GM21367 (cell line): ENCODE results near the gene PLCB2.

Experiments used
- ATAC-seq: cut with Tn5 transposase; IDR thresholded peaks from one replicate; pipeline ENCODE4 v1.9.1; 2021; ENCODE audit not compliant: unreplicated experiment

PLCB2 gene

DNA sequence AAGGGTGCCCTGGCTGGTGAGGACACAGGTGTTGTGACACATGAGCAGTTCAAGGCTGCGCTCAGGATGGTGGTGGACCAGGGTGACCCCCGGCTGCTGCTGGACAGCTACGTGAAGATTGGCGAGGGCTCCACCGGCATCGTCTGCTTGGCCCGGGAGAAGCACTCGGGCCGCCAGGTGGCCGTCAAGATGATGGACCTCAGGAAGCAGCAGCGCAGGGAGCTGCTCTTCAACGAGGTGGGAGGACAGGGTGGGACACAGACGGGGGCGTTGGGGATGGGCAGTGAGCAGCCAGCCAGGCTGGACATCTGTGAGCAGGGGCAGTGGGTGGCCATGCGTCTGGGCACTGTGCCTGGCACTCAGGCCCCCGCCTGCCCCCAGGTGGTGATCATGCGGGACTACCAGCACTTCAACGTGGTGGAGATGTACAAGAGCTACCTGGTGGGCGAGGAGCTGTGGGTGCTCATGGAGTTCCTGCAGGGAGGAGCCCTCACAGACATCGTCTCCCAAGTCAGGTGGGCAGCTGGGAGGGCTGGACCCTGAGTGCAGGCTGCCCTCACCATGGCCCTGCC lies 35.2 kb downstream of the PLCB2 start:
- ATAC-seq = no peak

DNA sequence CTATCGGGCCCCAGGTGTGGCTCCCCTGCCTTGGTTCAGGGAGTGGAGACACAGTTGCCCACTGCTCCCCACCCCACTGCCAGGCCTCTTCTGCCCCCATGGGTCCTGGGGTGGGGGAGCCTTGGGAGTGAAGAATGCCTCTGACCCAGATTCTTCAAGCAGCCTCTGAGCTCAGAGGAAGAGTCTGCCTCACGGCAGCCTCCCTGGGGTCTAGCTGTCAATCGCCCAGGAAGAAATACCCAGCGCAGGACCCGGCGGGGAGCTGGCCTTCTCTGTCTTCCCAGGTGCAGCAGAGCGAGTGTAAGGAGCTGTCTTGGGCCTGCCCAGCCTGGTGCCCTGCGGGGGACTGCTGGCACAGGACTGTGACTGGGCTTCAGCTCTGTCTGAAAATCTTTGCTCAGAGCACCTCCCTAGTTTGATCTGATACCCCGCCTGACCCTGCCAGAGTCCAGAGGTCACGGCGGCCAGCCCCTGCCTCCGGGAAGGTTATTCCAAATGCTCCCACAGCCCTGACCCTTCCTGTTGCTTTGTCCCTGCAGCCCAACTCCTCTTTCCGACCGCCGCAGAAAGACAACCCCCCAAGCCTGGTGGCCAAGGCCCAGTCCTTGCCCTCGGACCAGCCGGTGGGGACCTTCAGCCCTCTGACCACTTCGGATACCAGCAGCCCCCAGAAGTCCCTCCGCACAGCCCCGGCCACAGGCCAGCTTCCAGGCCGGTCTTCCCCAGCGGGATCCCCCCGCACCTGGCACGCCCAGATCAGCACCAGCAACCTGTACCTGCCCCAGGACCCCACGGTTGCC lies 35.9 kb downstream of the PLCB2 start:
- ATAC-seq = no peak

DNA sequence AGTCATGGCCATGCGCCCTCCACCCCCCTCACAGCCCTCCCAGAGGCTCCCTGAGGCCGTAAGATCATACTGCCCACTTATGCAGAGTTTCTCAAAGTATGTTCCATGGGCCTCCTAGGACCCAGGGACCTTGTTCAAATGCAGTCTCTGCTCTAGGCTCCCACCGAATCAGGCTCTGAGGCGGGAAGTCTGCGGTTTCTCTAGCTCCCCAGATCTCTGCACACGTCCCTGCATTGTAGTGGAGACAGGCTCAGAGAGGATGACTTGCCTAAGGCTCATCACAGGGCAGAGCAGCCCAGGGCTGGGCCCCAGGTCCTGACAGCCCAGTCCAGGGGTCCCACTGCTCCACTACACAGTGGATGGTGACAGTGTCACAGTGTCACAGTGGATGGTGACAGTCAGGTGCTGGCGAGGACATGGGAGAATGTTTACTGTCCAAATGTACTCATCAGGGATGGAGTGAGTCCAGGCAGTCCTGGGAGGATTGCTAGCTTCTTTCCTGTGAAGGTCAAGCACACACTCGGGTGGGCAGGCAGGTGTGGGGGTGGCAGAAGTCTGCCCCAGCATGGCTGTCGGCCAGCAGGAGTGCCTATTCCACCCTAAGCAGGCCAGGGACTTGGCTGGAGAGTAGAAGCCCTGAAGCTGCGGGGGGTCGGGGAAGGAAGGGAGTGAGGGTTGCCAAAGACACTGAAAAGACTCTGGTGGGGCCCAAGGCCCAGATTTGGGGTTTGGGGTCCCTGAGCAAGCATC lies 37.3 kb downstream of the PLCB2 start:
- ATAC-seq = no peak

DNA sequence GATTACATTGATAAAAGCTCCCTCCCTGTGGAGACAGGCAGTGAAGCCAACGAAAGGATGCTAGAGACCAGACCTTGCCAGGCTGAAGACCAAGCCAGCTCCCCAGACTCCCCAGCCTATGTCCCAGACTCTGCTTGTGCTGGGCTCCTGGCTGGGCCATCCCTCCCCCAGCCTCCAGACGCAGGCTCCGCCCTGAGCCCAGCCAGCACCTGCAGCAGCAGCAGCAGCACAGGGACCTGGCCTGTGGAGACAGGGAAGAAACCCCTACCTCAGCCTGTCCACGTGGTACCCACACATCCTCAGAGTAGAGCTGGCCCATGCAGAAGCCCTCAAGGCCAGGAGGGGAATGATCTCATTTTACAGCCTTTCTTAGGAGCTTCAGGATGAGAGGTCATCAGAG lies 38.1 kb downstream of the PLCB2 start:
- no peak for ATAC-seq

DNA sequence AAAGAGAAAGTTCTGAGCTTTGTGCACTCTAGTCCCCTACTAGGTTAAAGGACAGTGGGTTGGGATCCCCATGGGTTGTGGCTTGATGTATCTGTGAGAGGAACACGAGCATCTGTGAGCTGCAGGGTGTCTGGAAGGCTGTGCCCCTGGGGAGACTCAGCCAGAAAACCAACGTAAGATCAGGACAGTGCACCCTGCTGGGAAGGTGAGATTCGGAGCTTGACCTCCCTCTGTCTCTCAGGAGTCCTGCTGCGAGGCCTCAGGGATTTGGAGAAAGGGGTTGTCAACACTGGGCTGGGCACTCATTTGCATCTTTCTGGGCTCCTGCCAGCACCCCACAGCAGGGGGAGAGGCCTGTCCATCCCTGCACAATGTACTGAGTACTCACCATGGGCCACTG lies 40.1 kb downstream of the PLCB2 start:
- no peak for ATAC-seq

DNA sequence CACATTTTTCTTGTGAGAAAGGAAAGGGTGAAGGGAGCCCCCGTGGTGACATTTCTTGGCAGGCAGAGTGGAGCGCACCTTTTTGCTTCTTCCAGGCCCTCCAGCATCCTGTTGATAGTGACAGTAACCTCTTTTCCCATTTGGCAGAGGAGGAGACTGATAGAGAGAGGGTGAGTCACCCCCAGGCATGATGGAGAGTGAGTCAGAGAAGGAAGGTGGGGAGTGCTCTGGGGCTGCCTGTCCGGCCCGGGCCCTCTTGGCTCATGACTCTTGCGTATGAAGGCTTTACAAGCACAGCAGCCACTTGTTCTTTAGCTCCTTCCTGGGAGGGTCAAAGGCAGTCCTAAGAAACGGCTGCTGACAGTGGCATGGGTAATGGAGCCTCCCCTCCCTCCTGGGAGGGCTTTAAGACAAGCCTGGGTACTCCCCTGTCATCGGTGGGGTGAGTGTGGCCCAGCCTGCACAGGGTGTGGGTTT lies 40.9 kb downstream of the PLCB2 start:
- ATAC-seq = no peak

DNA sequence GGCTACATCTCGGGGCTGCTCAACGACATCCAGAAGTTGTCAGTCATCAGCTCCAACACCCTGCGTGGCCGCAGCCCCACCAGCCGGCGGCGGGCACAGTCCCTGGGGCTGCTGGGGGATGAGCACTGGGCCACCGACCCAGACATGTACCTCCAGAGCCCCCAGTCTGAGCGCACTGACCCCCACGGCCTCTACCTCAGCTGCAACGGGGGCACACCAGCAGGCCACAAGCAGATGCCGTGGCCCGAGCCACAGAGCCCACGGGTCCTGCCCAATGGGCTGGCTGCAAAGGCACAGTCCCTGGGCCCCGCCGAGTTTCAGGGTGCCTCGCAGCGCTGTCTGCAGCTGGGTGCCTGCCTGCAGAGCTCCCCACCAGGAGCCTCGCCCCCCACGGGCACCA lies 41.9 kb downstream of the PLCB2 start:
- ATAC-seq = no peak

DNA sequence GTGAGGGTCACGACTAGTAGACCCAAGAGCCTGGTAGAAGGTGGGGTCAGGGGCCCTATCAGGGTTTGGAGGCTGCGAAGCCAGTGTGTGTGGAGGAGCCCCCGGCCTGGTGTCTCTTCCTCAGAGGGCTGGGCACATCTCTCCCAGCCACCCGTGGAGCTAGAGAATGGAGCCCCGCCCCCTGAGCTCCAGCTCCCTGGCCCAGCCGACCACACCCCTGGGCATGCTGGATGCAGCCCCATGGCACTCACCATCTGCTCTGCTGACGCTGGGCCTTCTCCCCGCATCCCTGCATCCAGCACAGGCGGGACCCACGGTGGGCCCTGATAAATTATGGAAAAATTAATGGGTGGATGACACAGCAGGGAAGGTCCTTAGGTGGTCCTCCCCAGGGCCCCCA lies 42.4 kb downstream of the PLCB2 start:
- ATAC-seq = no peak

DNA sequence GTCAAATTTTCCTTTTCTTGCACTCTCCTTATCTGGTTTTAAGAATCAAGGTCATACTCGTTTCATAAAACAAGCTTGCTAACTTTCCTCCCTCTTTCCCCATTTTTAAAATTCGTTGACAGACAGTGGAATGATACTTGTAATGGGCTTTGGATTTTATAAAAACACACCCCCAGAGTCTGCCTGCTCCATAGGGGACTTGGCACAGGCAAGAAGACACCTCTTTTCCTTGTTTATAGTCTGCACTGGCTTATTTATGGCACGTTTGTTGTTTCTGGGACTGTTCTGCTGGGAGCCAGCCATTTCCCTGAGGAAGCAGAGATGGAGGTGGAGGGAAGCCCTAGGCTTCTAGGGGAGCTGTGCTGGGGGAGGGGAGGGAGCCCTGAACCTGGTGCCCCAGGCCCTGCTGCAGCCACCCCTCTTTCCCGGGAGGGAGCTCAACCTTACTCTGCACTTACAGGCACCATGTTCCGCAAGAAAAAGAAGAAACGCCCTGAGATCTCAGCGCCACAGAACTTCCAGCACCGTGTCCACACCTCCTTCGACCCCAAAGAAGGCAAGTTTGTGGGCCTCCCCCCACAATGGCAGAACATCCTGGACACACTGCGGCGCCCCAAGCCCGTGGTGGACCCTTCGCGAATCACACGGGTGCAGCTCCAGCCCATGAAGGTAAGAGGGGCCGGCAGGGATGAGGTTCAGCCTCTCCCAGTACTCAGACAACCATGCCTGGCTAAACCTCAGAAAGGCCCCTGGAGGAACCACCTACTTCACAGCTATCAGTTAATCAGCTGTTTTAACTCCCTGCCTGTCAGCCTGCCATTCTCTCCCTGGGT lies 43.2 kb downstream of the PLCB2 start:
- no peak for ATAC-seq

DNA sequence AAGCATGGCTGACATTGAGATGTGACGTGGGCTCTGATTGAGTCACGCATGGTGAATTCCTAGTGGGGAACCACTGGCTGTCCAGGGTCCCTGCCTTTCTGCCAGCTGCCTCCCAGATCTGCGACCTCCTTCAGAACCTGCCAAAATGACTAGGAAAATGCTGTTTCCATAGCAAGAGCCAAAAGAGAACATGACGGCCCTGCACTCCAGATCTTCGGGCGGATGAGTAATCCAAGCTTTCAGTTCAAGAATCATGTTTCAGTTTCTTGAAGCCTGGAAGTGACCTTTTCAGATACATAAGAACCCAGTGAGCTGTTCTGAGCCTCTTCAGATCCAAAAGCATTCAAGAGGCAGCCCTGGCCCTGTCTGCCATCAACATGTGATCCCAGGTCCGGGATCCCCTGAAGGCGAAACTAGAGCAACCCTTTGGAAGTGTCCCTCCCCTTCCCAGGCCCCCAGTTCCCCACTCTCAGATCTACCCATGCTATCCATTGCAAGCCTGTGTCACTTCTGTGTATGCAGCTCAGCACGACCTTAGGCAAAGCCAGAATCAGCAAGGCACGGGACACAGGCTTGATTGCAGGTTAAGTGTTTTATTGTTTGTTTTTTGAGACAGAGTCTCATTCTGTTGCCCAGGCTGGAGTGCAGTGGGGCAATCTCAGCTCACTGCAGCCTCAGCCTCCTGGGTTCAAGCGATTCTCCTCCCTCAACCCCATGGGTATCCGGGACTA lies 44.5 kb downstream of the PLCB2 start:
- no peak for ATAC-seq

DNA sequence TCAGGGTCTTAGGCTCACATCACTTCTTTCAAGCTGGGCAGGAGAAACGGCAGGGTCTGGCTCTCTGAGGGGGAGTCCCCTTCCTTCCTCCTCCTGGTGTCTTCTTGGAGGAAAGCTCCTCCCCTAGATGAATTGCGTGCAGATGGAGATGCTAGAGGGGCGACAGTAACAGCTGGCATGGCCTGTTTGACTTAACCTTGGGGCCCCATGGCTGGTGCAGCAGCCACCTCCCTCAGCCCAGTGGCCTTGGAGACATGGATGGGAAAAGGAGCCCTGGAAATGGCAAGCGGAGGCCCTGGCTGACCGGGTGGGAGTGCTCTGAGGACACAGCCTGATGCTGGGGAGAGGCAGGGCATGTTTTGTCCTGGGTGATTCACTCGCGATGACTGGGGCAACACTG lies 48.7 kb downstream of the PLCB2 start:
- no peak for ATAC-seq

DNA sequence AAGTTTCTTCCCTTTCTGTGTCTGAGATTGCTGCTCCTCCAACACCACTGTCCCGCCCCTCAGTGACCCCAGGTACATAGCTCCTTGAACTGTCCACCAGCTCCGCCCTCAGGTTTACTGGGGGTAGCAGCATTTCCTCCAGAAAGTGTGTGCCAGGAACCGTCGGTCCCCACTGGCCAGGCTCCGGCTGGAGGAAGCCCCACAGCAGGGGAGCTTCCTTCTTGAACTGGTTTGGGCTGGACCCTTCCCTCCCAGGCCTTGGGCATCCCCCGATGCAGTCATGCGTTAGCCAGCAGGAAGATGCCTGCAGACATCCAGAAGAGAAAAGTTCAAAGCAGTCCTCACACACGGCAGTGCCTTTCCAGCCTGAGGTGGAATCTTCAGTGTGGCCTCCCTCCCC lies 49.2 kb downstream of the PLCB2 start:
- no peak for ATAC-seq

DNA sequence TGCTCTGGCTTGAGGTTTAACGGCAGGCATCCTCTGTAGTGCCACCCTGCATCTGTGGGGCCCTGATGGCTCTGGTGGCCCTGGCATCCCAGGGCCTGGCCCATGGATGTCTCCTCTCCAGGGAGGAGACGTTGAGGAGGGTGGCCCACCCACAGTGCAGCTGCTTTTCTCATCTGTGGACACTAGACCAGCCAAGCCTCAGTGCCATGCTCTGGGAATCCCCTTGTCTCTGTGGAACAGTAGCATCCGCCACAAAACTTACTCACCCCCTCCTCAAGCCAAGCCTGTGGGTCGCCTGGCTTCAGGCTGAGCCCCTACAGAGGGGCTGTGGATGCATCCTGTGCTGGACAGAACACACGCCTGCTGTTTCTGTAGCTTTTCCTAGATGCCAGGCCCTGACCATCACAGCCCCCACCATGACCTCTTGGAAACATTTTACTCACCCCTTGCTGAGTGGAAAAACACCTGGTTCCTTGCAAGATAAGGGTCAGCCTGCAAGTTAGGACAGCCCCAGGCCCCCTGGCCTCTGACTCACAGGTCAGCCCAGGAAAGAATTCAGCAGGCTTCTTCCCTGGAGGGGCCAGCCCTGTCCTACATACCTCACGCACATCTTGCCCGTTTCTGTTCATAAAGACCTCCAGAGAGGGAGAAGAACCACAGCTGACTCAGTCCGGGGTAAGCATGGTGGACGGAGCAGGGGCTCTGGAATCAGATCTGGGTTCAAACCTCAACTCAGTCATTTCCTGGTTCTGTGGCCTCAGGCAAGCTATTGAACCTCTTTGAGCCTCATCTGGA lies 49.9 kb downstream of the PLCB2 start:
- ATAC-seq = no peak

DNA sequence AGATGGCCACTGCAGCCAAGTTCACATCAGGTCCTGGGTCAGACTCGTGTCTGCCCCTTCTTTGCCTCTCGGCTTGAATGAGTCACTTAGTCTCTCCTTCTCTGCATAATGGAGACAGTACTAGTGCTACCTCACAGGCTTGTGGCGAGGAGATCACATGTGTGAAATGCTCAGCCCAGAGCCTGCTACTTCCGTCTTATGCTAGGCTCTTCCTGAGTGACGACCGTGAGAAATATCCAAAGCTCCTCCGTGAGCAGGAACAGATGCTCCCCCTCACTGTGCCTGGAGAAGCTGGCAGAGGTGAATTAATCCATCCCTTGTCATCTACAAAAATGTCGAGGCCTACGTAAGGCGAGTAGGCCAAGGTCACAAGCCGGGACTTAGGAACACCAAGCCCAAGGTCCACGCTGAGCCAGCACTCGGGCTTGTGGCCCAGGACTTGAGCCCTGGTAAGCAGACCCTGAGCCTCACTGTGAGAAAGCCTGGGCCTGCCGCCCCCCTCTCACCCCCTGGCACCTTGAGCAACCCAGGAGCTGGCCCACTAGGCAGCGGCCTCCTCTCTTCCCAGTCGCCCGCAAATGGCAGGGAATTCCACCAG lies 51.0 kb downstream of the PLCB2 start:
- ATAC-seq = no peak

DNA sequence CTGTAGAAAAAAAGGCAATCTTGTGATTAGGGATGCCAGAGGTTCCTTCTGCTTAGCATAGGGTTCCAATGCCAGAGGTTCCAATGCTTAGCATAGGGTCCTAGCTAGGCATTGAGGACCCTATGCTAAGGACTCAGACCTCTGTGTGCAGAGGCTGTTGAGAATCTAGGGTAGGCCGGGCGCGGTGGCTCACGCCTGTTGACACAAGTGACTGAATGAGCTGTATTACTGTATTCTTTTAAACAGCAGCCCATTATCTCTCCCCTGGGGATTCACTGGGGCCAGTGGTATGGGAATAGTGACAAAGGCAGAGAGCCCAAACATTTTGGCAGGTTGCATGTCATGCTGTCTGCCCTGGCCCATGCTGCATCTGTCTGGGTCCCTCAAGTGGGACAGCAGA lies 52.7 kb downstream of the PLCB2 start:
- ATAC-seq = no peak

DNA sequence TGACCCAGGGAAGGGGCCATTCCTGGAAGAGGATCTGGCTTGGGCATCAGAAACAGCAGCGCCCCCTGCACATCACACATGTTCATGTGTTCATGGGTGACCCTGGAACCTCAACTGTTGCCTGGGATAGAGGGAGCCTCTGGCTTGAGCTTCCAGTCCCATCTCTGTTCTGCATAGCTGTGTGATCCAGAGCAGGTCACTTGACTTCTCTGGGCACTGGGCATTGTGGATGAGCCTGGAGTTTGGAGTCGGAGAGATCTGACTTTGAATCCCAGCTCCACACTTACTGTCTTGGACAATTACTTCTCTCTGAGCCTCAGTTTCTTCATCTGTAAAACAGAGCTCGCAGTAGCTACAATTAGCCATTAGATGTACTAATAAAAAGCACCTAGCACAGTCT lies 53.3 kb downstream of the PLCB2 start:
- ATAC-seq = no peak

DNA sequence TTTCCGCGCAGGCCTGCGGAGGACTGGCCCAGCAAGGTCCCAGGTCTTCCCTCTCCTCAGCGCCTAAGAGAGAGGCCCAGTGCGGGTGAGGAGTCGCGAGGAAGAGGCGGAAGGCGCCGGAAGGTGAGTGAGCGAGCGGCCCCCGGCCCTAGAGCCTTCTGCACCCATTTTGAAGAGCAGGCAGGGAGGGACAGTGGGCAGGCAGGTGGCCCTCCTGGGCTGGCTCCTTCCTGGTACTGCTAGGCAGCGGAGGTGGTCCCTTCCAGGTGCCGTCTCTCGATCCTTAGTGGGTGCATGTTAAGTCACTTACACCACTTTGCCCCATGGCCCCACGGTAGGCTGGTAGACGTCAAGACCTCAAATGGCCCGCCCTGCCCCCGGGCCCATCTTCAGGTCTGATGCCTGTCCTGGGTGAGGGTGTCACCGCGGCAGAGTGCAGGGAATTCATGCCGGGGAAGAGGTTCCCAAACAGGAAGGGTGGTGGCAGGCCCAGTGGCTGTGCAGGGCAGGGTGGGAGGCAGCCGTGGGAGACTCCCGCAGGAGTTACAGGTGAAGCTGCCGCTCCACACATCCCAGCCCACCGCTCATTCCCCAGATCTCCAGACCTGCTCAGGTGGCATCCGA lies 54.5 kb downstream of the PLCB2 start:
- no peak for ATAC-seq

DNA sequence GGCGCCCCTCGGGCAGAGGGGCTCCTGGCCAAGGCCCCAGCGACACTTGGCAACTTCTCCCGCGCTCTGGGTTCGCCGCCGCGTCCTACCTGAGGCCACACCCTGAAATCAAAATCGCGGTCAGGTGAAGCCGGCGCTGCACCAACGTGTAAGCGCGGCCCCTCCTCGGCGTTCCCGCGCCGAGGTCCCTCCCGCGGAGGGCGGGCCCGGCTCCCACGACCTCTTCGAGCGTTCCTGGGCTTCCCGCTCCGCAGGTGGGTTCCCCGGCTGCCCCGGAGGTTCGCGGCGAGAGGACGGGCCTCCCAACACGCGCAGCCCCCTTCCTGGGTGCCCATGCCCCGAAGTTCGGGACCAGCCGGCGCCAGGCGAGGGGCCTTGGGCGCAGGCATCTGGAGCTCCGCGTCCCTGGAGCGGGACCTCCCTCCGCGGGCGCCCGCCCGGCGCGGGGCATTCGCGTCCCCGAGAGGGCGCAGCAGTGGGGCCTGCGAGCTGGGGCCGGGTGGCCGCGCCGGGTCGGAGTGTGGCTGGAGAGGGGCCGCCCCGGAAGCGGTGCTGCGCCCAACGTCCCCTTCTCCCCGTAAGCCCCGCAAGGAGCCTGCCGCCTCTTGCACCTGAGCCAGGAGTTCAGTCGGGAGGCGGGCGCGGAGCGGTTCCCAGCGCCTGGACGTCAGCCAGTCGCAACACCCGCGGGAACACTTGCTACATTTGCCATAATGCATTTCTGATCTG lies 55.1 kb downstream of the PLCB2 start:
- no peak for ATAC-seq
